ENCODE results near the gene CD74. TPM values are rescaled to one million over a fixed set of nuclear protein-coding genes. Genes with fewer than 3 reads are reported as not detected.

The CD74 gene
- total RNA-seq, 1 donor from 2014 or later, result 440 TPM

DNA sequence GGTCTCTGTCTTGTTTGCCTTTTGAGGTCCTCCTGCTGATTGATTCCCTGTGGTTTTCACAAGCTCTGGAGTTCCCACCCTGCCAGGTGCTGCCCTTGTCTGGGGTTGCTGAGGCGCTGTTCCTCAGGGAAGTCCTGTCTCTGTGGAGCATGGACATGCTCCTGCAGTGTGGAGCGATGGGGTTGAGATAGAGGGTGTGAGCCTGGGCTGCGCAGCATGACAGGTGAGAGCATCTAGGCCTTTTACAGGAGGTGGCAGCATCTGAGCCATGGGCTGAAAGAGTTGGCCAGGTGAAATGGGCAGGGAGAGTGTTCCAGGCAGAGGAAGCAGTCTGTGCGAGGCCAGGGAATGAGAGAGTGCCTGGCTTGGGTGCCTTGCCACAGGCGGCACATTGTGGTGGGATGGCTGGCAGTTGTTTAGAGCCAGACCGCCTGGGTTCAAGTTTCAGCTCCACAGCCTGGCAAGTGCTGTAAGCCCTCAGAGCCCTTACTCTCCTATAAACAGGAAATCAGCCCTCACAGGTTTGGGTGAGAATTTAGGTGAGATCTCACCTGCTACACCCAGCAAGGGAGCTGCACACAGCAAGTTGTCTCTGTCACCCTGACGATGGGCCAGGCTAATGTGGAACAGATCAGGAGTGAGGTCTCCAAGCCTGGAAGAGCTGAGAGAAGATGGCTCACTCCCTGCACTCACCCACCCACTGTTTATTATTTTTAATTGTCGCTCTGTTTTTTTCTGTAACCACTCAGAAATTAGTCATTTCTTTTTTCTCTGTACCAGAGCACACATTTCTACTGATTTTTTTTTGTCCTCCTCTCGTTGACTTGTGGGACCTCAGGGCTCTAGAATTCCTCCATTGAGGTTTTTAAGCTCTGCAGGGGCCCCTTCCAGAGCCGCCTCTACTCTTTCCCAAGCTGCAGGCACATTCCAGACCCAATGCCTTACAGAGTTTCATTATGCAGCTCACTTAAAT, 35.6 kb downstream of the CD74 start:
- Mint-ChIP-seq H3K9me3 (no peaks in the 10 kb centered on the region), H3K27me3 (ENCODE audit: insufficient read depth) (no peaks in the 10 kb centered on the region), H3K27ac (no peak overlapping the region), H3K4me3 (no peak overlapping the region), H3K4me1 (ENCODE audit: low read depth) (no peaks in the 10 kb centered on the region), H3K36me3 (ENCODE audit: low read depth) (peaks cover 56% of the 10 kb centered on the region)
- intact Hi-C loops (cut with micrococcal nuclease), result no loop called here
- DNase-seq (ENCODE audit: low spot score), result no peak

DNA sequence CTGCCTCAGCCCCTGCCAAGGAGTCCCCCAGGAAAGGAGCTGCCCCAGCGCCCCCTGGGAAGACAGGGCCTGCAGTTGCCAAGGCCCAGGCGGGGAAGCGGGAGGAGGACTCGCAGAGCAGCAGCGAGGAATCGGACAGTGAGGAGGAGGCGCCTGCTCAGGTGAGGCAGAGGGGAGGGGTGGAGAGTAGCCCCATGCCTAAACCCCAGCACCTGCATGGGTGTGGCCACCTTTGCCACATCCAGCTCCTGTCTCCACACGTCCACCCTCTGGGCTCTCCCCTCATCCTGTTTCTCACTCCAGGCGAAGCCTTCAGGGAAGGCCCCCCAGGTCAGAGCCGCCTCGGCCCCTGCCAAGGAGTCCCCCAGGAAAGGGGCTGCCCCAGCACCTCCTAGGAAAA, 38.1 kb downstream of the CD74 start:
- no peaks in the 10 kb centered on the region for H3K4me1 Mint-ChIP-seq (ENCODE audit: low read depth)
- H3K27me3 Mint-ChIP-seq (ENCODE audit: insufficient read depth), result no peaks in the 10 kb centered on the region
- intact Hi-C loops (cut with micrococcal nuclease), result no loop called here
- no peak for DNase-seq (ENCODE audit: low spot score)
- H3K9me3 Mint-ChIP-seq, result no peaks in the 10 kb centered on the region
- peaks cover 57% of the 10 kb centered on the region for H3K36me3 Mint-ChIP-seq (ENCODE audit: low read depth)
- H3K4me3 Mint-ChIP-seq, result no peak overlapping the region
- H3K27ac Mint-ChIP-seq, result peak overlapping the region; percentile 40

DNA sequence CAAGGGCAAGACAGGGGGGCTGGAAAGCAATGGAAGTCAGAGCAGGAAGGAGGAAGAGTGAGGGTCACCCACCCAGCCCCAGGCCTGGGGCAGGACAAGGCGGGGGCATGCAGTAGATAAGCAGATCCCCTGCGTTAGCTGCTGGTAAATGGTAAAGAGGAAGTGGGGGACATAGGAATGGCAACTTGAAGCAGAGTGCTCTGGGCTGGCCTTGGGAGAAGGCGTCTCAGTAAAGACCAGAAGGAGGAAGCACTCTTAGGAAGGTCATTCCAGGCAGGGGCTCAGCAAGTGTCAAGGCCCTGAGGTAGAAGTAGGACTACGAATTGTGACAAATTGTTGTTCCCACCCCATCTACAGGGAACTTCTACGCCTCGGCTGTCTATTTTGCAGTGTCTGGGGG, 40.1 kb downstream of the CD74 start:
- Mint-ChIP-seq H3K27me3 (ENCODE audit: insufficient read depth) (no peaks in the 10 kb centered on the region), H3K36me3 (ENCODE audit: low read depth) (peaks cover 52% of the 10 kb centered on the region), H3K4me3 (no peak overlapping the region), H3K27ac (no peak overlapping the region), H3K9me3 (no peaks in the 10 kb centered on the region), H3K4me1 (ENCODE audit: low read depth) (no peaks in the 10 kb centered on the region)
- intact Hi-C loops (cut with micrococcal nuclease), result no loop called here
- DNase-seq (ENCODE audit: low spot score), result no peak

- H3K4me1 Mint-ChIP-seq (ENCODE audit: low read depth), result no peaks in the 10 kb centered on the region
- no peaks in the 10 kb centered on the region for H3K9me3 Mint-ChIP-seq
- DNase-seq (ENCODE audit: low spot score), result no peak
- H3K27me3 Mint-ChIP-seq (ENCODE audit: insufficient read depth), result no peaks in the 10 kb centered on the region
- no peak overlapping the region for H3K27ac Mint-ChIP-seq
- H3K36me3 Mint-ChIP-seq (ENCODE audit: low read depth), result peaks cover 42% of the 10 kb centered on the region
- intact Hi-C loops (cut with micrococcal nuclease), result no loop called here
- H3K4me3 Mint-ChIP-seq, result no peak overlapping the region
Measured at GRCh38 chr5:150368526-150368925, 44.2 kb downstream of the CD74 start.

DNA sequence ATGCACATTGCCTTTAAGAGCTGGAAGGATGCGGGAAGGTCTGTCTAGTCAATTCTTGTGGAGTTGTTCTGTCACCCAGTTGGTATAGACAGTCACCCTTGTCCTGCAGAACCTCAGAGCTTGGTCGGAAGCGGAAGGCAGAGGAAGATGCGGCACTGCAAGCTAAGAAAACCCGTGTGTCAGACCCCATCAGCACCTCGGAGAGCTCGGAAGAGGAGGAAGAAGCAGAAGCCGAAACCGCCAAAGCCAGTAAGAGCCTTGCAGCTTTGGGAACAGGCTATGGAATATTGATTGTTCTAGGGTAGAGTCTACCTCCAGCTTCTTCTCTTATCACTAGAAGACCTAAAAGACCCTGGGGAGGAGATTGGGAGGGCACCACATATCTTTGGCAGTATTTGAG, 48.7 kb downstream of the CD74 start:
- peaks cover 44% of the 10 kb centered on the region for H3K36me3 Mint-ChIP-seq (ENCODE audit: low read depth)

GRCh38 chr5:150363185-150363584, 49.5 kb downstream of the CD74 start:
- Mint-ChIP-seq H3K4me1 (ENCODE audit: low read depth) (peaks cover 36% of the 10 kb centered on the region), H3K4me3 (no peak overlapping the region), H3K27me3 (ENCODE audit: insufficient read depth) (no peaks in the 10 kb centered on the region), H3K9me3 (no peaks in the 10 kb centered on the region), H3K36me3 (ENCODE audit: low read depth) (peaks cover 41% of the 10 kb centered on the region), H3K27ac (no peak overlapping the region)
- intact Hi-C loops (cut with micrococcal nuclease), result no loop called here
- DNase-seq (ENCODE audit: low spot score), result no peak

More for the DNA sequence above, 48.7 kb downstream of the CD74 start:
- H3K27ac Mint-ChIP-seq, result no peak overlapping the region
- intact Hi-C loops (cut with micrococcal nuclease), result no loop called here
- H3K27me3 Mint-ChIP-seq (ENCODE audit: insufficient read depth), result no peaks in the 10 kb centered on the region
- no peaks in the 10 kb centered on the region for H3K9me3 Mint-ChIP-seq
- DNase-seq (ENCODE audit: low spot score), result no peak
- H3K4me3 Mint-ChIP-seq, result no peak overlapping the region
- peaks cover 30% of the 10 kb centered on the region for H3K4me1 Mint-ChIP-seq (ENCODE audit: low read depth)

GRCh38 chr5:150361301-150361700, 51.4 kb downstream of the CD74 start:
- no peak overlapping the region for H3K27ac Mint-ChIP-seq
- H3K27me3 Mint-ChIP-seq (ENCODE audit: insufficient read depth), result no peaks in the 10 kb centered on the region
- peaks cover 42% of the 10 kb centered on the region for H3K4me1 Mint-ChIP-seq (ENCODE audit: low read depth)
- peaks cover 35% of the 10 kb centered on the region for H3K36me3 Mint-ChIP-seq (ENCODE audit: low read depth)
- intact Hi-C loops (cut with micrococcal nuclease), result no loop called here
- DNase-seq (ENCODE audit: low spot score), result no peak
- no peaks in the 10 kb centered on the region for H3K9me3 Mint-ChIP-seq
- no peak overlapping the region for H3K4me3 Mint-ChIP-seq

DNA sequence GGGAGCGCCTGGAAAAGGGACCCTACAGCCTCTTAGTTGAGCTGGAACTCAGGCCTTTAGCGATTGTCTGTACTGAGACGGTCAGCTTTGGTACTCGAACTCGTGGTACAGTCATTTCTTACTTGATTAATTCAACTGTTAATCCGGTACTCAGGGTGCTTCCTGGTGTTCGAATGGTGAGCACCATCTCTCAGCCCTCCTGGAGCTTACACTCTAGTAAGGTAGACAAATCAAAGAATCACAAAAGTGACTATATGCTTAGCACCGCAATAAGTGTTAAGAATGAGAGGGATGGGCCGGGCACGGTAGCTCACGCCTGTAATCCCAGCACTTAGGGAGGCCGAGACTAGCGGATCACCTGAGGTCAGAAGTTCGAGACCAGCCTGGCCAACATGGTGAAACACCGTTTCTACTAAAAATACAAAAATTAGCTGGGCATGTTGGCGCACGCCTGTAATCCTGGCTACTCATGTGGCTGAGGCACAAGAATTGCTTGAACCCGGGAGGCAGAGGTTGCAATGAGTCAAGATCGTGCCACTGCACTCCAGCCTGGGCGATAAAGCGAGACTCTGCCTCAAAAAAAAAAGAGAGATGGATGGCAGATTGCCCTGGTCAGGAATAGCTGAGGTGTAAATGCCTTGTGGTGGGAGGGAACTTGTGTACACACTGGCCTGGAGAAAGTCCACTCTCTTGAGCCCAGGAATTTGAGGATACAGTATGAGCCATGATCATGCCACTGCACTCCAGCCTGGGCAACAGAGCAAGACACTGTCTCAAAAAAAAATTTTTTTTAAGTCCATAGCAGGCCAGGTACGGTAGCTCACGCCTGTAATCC, 54.2 kb downstream of the CD74 start:
- intact Hi-C loops (cut with micrococcal nuclease), result loop anchor here (5.0 kb wide), 5 partner anchors 399 to 1414 kb away; partner anchors contain the start of genes DCTN4, G3BP1, GM2A and GRPEL2

DNA sequence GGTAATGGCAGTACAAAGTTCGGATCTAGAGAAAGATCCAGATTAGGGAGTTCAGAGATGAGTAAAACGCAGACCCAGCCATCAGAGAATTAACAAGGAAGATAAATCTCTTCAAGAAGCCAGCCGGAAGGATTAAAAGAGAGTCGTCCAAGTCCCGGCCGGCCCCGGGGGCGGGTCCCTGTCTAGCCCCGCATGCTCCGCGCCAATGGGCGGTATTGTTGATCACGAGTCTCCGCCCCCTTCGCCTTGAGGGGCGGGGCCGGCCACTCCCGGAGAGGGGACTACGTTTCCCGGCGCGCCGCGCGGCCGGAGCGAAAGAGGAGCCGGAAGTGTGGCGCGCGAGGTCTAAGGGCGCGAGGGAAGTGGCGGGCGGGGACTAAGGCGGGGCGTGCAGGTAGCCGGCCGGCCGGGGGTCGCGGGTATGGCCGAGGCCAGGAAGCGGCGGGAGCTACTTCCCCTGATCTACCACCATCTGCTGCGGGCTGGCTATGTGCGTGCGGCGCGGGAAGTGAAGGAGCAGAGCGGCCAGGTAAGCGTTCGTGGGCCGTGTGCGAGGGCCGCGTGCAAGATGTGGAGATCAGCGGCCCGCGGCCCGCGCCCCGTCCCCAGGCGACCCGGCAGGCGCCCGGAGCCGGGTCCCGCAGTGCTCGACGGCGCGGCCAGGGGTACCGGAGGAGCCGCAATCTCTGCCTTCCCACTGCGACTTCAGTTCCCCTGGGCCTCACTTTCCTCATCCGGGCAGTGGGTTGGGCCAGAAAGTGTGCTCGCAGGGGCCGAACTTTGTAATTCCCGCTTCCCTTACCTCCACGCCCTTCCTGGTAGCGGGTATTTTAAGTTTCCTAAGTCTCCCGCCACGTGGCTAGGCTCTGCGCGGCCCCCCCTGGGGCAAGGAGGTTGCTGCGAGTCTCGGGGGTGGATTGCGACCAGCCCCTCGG, 55.1 kb downstream of the CD74 start, which contains the start of gene TCOF1:
Gene TCOF1, plus strand, starts transcription at position 372 of the 935 bp plus-strand sequence. Its CDS starts 50 bp downstream, at position 422.
- Mint-ChIP-seq H3K36me3 (ENCODE audit: low read depth) (peaks cover 26% of the 10 kb centered on the region), H3K4me3 (peak within 1 kb of the TSS; percentile 93), H3K27ac (peak within 1 kb of the TSS; percentile 91), H3K9me3 (no peaks in the 10 kb centered on the region), H3K27me3 (ENCODE audit: insufficient read depth) (no peaks in the 10 kb centered on the region), H3K4me1 (ENCODE audit: low read depth) (peaks cover 39% of the 10 kb centered on the region)
- peak; percentile 97 for DNase-seq (ENCODE audit: low spot score)
- intact Hi-C loops (cut with micrococcal nuclease), result loop anchor here (1.0 to 5.0 kb wide), 11 partner anchors 55 to 1415 kb away; partner anchors contain the start of genes CD74, DCTN4, G3BP1 and GM2A

More for the DNA sequence above, 54.2 kb downstream of the CD74 start:
- no peak for DNase-seq (ENCODE audit: low spot score)
- Mint-ChIP-seq H3K4me1 (ENCODE audit: low read depth) (peaks cover 42% of the 10 kb centered on the region), H3K27me3 (ENCODE audit: insufficient read depth) (no peaks in the 10 kb centered on the region), H3K9me3 (no peaks in the 10 kb centered on the region), H3K4me3 (peak overlapping the region; percentile 93), H3K36me3 (ENCODE audit: low read depth) (peaks cover 28% of the 10 kb centered on the region), H3K27ac (peak overlapping the region; percentile 91)

DNA sequence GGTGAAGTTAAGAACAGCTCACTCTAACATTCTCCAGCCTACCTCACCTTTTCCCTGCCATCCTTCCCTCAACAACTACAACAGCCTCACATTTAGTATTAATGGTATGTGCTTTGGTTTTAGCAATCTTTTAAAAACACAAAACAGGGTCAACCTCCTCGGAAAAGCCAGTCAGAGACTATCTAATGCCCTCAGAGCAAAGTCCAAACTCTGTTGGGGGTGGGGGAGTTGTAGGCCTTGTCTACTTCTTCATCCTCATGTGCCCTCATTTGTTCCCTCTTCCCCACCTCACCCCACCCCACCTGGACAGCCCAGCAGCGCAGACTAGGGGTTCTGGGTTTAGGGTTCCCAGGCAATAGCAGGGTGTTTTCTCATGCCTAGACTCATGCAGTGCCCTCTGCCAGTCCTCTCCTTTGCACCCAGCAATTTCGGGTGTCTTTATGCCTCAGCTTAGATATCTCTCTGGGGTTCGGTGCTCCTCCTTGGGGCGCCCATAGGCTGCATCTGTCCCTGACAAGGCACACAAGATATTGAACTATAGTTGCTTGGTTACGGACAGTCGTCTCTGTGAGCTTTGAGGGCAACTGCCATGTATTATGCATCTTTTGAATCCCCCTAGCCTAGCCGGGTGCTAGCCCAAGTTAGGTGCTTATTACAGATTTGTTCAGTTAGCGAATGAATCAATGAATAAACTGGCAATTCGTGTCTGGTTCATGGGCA, 56.0 kb downstream of the CD74 start:
- Mint-ChIP-seq H3K36me3 (ENCODE audit: low read depth) (peaks cover 18% of the 10 kb centered on the region), H3K27ac (peak overlapping the region; percentile 69), H3K27me3 (ENCODE audit: insufficient read depth) (no peaks in the 10 kb centered on the region), H3K4me3 (peak overlapping the region; percentile 93), H3K9me3 (no peaks in the 10 kb centered on the region), H3K4me1 (ENCODE audit: low read depth) (peaks cover 30% of the 10 kb centered on the region)
- intact Hi-C loops (cut with micrococcal nuclease), result loop anchor here (1.0 to 5.0 kb wide), 11 partner anchors 56 to 1416 kb away; partner anchors contain the start of genes CD74, DCTN4, G3BP1 and GM2A
- no peak for DNase-seq (ENCODE audit: low spot score)

- Mint-ChIP-seq H3K27me3 (ENCODE audit: insufficient read depth) (no peaks in the 10 kb centered on the region), H3K4me3 (no peak overlapping the region), H3K4me1 (ENCODE audit: low read depth) (peaks cover 29% of the 10 kb centered on the region), H3K27ac (no peak overlapping the region), H3K9me3 (no peaks in the 10 kb centered on the region), H3K36me3 (ENCODE audit: low read depth) (peaks cover 12% of the 10 kb centered on the region)
- intact Hi-C loops (cut with micrococcal nuclease), result loop anchor here (2.0 to 5.0 kb wide), 6 partner anchors 345 to 1417 kb away; partner anchors contain the start of genes DCTN4, G3BP1, GM2A and GRPEL2
- no peak for DNase-seq (ENCODE audit: low spot score)
Measured at GRCh38 chr5:150355791-150356190, 56.9 kb downstream of the CD74 start.
